GM18507 (cell line): Measurements from ENCODE around the gene SLC22A1.
"Not testable (repeated sequence)": the region's sequence is repeated elsewhere in the genome, so short reads cannot be mapped to it uniquely, and the experiment has no call there.

Source experiments
- DNase-seq: peaks from one replicate; pipeline ENCODE4 v3.0.0; 2011; ENCODE audit warnings: low read depth; ENCODE audit not compliant: insufficient read length; ENCODE audit errors: extremely low spot score
- FAIRE-seq: peaks from 2 replicates; lab custom pipeline; 2011; peaks lifted over from hg19 to GRCh38; lab: Jason Lieb, UNC

Gene SLC22A1

GRCh38 chr6:160162030-160162566 lies 40.5 kb downstream of the SLC22A1 start:
- no peak for FAIRE-seq
- no peak for DNase-seq

DNA sequence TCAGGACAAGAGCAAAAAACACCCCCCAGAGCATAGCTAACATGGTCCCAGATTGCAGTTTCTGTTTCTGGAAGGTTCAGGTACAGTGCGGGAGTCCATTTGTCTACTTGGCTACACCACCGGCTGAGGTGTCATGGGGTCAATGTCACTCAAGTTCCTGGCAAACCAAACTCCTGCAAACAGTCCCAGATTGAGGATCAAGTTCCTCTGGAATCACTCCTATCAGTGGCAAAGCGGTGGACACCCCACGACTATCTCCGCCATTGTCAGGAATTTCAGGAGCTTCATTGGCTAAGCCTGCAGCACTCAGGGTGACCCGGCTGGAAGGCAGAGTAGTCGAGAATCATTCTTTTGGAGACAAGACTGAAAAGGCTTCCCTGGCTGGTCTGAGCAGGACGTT lies 41.8 kb downstream of the SLC22A1 start:
- no peak for DNase-seq

GRCh38 chr6:160163912-160164311 lies 42.3 kb downstream of the SLC22A1 start:
- no peak for DNase-seq
- FAIRE-seq: no peak

More for the DNA sequence above, 41.8 kb downstream of the SLC22A1 start:
- FAIRE-seq: no peak

- FAIRE-seq, DNase-seq: not testable (repeated sequence)
These were observed 44.3 kb downstream of the SLC22A1 start for GRCh38 chr6:160165928-160166327.

GRCh38 chr6:160167604-160168399 lies 46.2 kb downstream of the SLC22A1 start:
- DNase-seq (no peak), FAIRE-seq (no peak)

DNA sequence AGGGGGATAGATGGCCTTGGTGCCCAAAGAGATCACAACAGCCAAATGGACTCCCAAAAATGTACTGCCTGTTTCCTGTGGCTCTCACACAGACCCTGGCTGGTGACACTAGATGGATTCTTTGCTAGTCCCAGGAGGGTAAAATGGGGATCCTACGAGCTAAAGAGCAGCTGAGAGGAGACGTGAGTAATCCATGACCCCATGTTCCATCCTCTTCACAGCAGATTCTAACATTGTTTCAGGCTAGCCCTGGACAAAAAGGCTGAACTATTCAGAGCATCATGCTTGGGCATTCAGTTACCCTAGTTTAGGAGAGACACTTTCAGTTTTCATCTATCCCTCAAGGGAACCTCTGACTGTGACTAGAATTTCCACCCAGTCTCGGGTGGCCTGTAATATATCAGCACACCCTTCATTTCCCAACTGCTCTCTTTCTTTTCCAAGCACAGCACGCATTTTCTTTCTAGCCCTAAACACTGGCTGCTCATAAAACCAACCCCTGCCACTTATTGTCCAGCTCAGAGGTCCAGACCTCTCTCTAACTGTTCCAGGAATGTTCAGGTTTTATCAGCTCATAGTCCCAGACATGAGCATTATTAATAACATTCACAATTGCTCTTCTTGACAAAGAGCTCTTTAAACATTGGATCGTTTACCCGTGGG lies 48.5 kb downstream of the SLC22A1 start:
- FAIRE-seq: no peak

GRCh38 chr6:160172704-160173103 lies 51.1 kb downstream of the SLC22A1 start:
- FAIRE-seq: no peak
- no peak for DNase-seq

More for the DNA sequence above, 48.5 kb downstream of the SLC22A1 start:
- DNase-seq: no peak

- no peak for FAIRE-seq
- no peak for DNase-seq
These were observed 52.4 kb downstream of the SLC22A1 start for GRCh38 chr6:160173806-160174527.

- no peak for DNase-seq
- no peak for FAIRE-seq
These were observed 53.1 kb downstream of the SLC22A1 start for GRCh38 chr6:160174681-160175080.

- DNase-seq (no peak), FAIRE-seq (no peak)
These were observed 55.6 kb downstream of the SLC22A1 start for GRCh38 chr6:160177220-160177619.

DNA sequence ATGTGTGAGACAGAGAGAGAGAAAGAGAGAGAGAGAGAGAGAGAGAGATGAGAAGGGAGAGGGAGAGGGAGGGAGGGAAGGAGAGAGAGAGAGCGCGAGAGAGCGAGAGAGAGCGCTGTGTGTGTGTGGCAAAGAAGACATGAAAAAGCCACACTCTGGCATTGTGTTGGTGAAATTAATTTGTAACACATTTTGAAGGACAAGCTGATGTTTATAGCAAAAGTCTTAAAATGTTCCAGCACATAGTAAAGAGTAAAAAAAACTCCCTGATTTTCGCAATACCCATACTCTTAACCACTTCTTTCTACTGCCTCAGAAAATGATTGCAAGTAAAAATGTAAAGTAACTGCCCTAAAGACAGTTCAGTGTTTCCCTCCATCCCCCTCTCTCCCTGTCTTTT lies 56.7 kb downstream of the SLC22A1 start:
- FAIRE-seq (no peak), DNase-seq (no peak)

GRCh38 chr6:160180706-160181105 lies 59.1 kb downstream of the SLC22A1 start:
- no peak for FAIRE-seq
- DNase-seq: no peak

GRCh38 chr6:160188773-160189172 lies 67.2 kb downstream of the SLC22A1 start:
- DNase-seq: no peak
- FAIRE-seq: no peak

- FAIRE-seq: no peak
- DNase-seq: no peak
These were observed 68.5 kb downstream of the SLC22A1 start for GRCh38 chr6:160190081-160190480.

GRCh38 chr6:160190973-160191372 lies 69.4 kb downstream of the SLC22A1 start:
- no peak for FAIRE-seq
- DNase-seq: no peak

GRCh38 chr6:160192840-160193239 lies 71.2 kb downstream of the SLC22A1 start:
- FAIRE-seq: no peak
- DNase-seq: no peak

GRCh38 chr6:160194808-160195207 lies 73.2 kb downstream of the SLC22A1 start:
- FAIRE-seq (no peak), DNase-seq (no peak)

DNA sequence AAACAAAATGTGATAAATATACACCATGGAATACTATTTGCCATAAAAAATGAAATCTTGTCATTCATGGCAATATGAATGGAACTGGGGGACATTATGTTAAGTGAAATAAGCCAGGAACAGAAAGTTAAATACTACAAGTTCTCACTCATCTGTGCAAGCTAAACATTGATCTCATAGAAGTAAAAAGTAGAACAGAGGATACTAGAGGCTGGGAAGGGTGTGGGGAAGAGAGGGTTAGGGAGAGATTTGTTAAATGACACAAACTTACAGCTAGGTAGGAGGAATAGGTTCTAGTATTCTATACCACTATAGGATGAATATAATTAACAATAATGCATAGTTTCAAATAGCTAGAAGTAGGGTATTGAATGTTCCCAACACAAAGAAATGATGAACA lies 76.0 kb downstream of the SLC22A1 start:
- no peak for DNase-seq
- FAIRE-seq: no peak

DNA sequence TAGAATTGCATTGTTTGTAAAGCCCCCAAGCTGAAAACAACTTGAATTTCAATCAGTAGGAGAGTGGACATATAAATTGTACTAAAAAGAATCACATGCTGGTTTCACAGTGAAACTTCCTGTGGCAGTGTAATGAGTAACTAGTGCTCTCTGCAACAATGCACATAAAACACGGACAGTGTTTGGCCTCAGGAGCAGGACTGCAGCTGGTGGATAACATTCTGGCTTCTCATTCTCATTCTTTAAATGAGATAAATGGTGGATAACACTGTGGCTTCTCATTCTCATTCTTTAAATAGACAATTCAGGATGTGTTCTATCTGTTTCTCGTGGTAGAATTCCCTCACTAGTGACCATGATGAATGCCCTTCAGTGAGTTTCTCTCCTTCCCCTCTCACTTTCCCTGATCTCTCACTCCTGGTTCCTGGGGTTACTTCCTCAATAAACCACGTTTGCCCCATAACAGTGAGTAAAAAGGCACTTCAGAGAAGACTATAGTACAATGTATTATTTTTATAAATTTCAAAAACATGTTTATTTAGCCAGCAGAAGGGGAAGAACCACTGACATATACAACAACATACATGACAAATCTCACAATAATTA lies 77.1 kb downstream of the SLC22A1 start:
- peak; percentile 75 for FAIRE-seq
- peak; percentile 7 for DNase-seq

GRCh38 chr6:160201061-160201460 lies 79.4 kb downstream of the SLC22A1 start:
- no peak for DNase-seq
- FAIRE-seq: no peak
